GM12865 (cell line): ENCODE measurements around the gene ALG9.

ENCODE experiments used
- DNase-seq: peaks from one replicate; pipeline ENCODE4 v3.0.0; 2010; ENCODE audit warnings: low read depth
- H3K4me3 ChIP-seq: 2 replicates; pipeline ENCODE4 v1.5.1; 2011; ENCODE audit warnings: mild to moderate bottlenecking, low read depth, low read length, control low read depth
- CTCF ChIP-seq: IDR thresholded peaks from 2 replicates; pipeline ENCODE4 v1.5.1; 2011; ENCODE audit warnings: low read length, control low read depth, low read depth, inconsistent platforms; ENCODE audit not compliant: insufficient read depth; ENCODE audit errors: missing control alignments

The ALG9 gene

GRCh38 chr11:111860257-111860656, 11.1 kb downstream of the ALG9 start:
- no peak for TF ChIP-seq CTCF
- DNase-seq, result no peak
- H3K4me3 ChIP-seq, result no peak overlapping the region

- H3K4me3 ChIP-seq, result no peak overlapping the region
- DNase-seq, result no peak
- TF ChIP-seq CTCF, result no peak
Measured at GRCh38 chr11:111855506-111855905, 15.9 kb downstream of the ALG9 start.

- no peak for TF ChIP-seq CTCF
- DNase-seq, result no peak
- no peak overlapping the region for H3K4me3 ChIP-seq
Measured at GRCh38 chr11:111852103-111852502, 19.3 kb downstream of the ALG9 start.

- no peak overlapping the region for H3K4me3 ChIP-seq
- DNase-seq, result no peak
Measured at GRCh38 chr11:111851636-111852035, 19.7 kb downstream of the ALG9 start.

GRCh38 chr11:111851067-111851466, 20.3 kb downstream of the ALG9 start:
- no peak overlapping the region for H3K4me3 ChIP-seq
- no peak for DNase-seq
- TF ChIP-seq CTCF, result no peak

More at GRCh38 chr11:111851636-111852035, 19.7 kb downstream of the ALG9 start:
- no peak for TF ChIP-seq CTCF

GRCh38 chr11:111849631-111850030, 21.8 kb downstream of the ALG9 start:
- H3K4me3 ChIP-seq, result no peak overlapping the region
- DNase-seq, result no peak
- TF ChIP-seq CTCF, result no peak

GRCh38 chr11:111846636-111847035, 24.7 kb downstream of the ALG9 start:
- no peak for TF ChIP-seq CTCF
- no peak overlapping the region for H3K4me3 ChIP-seq
- no peak for DNase-seq
